ENCODE measurements around the gene GPC3. TPM values are rescaled to one million over a fixed set of nuclear protein-coding genes. Genes with fewer than 3 reads are reported as not detected.
A peak's percentile ranks its signal among the peaks of the same experiment; 100 is the strongest.
"Not testable (repeated sequence)": the region's sequence is repeated elsewhere in the genome, so short reads cannot be mapped to it uniquely, and the experiment has no call there.

The GPC3 gene
- total RNA-seq, 1 donor from 2014 or later: not detected

DNA sequence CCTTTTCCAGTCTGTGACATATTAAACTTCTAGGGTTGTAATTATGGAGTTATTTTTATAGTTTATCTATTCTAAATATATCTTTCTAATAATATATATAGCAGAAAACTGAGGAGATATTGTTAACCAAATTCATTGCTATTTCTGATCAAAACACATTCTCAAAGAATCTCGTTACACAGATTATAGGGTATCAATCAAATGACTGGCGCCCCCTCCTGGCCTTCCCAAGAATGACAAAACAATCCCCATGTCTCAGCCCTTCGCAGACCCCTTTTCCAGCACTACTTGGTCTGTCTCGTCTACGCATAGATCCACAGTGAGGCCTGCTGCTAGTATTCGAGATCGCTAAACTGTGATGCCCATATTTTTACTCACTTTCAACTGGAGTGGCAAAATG, 209.3 kb downstream of the GPC3 start:
- DNase-seq (ENCODE audit: low read depth in 2 of 2): peak in 1 of 2 donors; percentile 1

DNA sequence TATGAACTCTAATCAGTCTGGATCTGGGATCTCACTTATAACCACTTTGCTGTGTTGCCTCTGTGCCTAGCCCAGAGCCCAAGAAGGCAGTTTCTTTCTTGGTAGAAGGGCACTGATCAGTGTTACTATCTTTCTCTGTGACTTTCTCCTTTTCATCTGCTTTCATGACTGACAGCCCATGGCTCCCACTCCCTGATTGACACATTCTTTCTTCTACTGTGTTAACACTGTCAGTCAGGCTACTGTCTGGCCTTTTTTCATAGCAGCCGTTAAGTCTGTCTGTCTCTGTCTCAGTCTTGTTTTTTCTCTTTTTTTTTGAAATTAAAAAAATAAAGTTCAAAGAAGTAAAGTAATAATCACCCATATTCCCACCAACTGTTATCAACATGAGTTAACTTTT, 210.6 kb downstream of the GPC3 start:
- no peak for DNase-seq (ENCODE audit: low read depth in 2 of 2)

DNA sequence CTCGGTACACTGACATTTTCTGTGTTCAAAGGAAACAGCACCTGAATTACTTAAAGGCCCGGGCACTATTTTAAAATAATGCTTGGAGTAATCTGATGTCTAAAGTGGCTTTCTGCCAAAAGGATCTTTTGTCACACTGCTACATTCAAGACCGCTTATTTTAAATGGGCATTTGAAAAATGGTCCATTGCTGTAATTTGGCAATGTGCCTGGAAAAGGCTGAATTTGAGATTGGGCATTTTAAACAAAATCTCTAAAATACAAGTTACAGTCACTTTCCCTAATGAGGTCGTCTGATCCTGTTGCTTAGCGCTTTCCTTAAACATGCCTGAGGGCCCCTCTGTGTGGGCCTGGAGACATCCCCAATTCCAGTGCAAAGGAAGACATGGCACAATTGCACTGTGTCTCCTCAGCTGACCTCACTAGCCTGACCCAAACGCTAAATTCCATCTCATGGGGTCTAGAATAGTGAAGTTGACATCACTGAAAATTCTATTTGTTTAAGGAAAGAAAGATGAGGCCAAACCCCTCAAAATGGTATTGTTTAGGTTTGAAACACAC, 214.2 kb downstream of the GPC3 start:
- no peak for DNase-seq (ENCODE audit: low read depth in 2 of 2)

DNA sequence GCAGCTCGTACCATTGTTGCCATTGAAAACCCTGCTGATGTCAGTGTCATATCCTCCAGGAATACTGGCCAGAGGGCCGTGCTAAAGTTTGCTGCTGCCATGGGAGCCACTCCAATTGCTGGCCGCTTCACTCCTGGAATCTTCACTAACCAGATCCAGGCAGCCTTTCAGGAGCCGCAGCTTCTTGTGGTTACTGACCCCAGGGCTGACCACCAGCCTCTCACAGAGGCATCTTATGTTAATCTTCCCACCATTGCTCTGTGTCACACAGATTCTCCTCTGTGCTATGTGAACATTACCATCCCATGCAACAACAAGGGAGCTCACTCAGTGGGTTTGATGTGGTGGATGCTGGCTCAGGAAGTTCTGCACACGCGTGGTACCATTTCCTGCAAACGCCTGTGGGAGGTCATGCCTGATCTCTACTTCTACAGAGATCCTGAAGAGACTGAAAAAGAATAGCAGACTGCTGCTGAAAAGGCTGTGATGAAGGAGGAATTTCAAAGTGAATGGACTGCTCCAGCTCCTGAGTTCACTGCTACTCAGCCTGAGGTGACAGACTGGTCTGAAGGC, 222.3 kb downstream of the GPC3 start:
- DNase-seq (ENCODE audit: low read depth in 2 of 2): not testable (repeated sequence)

DNA sequence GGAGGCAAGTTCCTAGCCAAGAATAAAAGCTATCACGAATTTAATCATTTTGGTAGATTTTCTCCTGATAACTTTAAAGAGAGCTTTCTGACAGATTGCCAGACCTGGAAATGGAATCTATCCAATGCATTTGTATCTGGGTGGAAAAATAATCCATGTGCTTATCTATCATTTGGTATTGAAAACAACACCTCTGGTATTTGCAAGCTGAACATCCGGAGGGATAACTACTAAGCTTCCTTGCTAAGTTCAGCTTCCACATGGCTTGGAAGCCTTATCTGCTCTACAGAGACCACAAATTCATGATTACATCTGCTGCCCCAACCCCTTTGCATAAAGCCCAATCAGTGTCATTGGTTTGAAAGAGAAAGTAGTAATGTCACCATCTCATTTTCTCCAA, 230.7 kb downstream of the GPC3 start:
- no peak for DNase-seq (ENCODE audit: low read depth in 2 of 2)

DNA sequence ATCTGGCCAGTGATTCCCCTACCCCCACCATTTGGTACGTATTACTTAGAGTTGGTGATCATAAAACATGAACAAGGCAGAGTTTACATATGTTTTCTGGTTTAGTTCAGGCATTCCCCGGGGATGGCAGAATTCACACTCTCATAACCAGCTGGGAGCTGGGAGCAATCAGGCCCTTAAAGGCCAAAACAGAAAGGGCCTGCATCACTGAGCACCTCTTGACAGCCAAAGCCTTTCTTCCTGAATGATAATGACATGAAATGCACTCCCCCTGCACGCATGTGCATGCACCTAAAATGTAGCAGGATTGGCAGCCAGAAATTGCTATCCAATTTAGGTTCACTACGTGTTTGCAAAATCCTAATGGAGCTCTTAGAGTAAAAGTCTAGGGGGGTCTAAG, 235.4 kb downstream of the GPC3 start:
- DNase-seq (ENCODE audit: low read depth in 2 of 2): no peak

DNA sequence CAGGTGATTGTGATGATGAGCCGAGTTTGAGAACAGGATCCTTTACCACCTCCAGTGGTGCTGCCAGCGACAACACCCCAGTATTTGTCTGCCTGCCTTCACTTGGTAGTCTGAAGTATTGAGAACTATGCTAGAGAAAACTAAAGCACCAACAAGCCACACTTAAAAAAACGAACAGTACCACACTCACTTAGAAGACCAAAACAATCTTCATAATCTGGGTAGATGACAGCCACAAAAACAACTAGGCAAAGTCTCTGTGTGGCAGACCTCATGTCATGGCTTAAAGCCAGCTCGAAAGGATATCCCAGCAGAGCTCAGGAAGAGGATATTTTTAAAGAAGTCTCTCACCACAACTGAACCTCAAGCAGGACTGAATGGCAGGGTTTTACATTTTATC, 236.0 kb downstream of the GPC3 start:
- no peak for DNase-seq (ENCODE audit: low read depth in 2 of 2)

DNA sequence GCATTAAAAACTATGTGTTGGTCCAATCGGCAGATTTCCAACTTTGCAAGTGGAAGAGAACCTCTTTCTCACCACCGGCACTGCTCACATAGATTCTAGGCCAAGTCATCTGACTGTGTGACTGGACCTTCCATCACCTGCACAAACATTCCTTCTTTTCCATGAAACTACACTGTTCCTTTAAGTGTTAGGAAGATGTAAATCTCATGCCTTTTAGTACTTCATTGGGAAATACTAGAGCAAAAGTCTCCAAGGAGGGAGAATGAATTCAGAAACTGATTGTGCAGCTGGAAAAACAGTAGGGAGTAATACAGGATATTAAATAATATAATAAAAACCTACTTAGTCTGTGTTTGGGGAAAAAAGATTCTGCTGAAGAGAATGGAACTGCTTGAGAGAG, 238.2 kb downstream of the GPC3 start:
- no peak for DNase-seq (ENCODE audit: low read depth in 2 of 2)

DNA sequence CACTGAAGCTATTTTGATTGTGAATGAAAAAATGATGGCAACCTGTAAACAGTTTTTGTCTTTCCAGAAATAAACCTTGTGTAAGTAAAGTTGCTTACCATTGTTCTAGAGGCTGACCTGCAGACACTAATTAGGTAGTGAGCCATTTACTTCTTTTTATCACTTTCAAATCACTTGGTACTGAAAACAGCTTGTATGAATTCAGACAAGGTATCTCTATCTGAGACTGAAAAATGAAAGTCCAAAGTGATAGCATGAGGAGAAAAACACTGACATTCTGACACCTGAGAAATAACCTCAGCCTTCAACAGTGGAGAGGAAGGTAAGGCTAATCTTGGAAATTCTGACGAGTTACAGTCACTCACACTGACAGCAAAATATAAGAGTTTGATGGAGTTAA, 238.8 kb downstream of the GPC3 start:
- DNase-seq (ENCODE audit: low read depth in 2 of 2): no peak

DNA sequence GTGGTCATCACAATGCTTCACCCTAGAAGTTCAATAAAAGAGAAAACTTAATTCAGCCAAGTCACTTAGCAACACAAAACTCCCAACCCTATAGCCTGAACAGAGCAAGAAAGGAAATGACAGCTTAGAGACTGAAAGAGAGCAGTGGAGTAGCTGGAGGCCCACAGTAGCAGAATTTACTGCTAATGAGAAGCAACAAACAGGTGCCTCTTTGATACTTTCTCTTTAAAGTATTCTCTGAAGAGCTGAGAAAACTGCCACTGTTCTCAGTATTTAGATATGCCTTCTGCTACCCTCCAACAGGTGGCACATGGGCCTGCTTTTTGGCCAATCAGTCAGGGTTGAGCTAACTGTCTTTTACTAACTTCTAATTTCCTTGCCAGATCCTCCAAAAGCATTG, 240.0 kb downstream of the GPC3 start:
- DNase-seq (ENCODE audit: low read depth in 2 of 2): no peak

DNA sequence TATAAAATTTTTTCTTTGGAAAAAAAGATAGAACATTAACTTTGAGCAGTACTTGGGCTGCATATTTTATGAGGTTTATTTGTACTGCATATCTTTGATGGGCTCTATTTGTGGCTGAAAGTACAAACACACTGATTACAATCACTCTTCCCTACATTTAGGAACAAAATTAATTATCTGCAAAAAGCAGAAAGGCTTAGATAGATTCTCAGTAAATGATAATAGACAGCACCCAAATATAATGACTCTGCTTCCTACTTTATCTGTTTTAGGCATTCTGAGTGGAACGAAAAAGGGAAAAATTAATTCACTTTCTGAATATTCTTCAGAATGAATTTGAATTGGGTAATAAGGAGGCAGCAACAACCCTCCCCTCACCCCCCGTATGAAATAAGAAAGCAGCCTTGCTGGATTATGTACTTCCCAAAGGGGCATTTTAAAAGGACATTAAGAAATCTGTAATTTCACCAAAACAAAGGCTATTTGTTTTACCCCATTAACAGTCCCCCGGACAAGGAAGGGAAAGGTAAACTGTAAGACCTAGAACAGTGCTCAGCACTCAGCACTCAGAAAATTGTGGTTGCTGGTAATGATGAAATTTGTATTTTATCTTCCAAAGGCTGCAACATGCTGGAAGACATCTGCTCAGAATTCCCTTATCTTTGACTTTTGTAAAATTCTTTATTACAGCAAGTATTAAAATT, 242.6 kb downstream of the GPC3 start:
- DNase-seq (ENCODE audit: low read depth in 2 of 2): no peak

DNA sequence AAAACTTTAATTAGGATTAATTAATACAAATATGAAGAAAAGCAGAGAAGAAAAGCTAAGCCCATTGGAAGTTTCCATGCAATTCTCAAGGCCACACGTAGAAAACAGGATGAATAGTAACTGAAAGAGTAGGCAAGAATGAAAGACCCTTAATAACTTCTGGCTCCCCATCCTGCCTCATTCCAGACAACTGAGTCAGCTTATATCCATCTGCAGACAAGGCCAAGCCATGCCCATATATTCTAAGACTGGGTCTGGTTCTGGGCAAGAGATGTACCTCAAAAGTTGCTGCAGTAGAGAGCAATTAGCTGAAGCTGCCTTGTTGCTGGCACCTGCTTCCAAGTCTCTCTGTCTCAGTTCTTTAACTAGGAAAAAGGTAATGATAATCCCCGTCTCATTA, 244.1 kb downstream of the GPC3 start:
- DNase-seq (ENCODE audit: low read depth in 2 of 2): no peak

DNA sequence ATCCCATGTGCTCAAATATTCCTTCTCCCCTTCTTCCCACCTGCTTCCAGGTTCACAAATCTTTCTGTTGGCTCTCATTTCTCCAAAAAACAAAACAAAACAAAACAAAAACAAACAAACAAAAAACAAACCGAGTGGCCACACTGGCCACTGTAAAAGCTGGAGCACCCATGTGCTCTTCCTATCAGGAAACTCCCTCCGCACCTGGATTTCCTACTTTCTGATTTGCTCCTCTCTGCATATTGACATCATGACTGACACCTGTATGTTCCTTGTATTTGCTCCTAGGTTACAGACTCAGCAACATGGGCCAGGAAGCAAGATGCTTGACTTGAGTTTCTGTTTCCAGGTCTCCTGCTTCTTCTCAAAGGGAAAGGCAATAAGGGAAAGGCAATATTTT, 258.8 kb downstream of the GPC3 start:
- DNase-seq (ENCODE audit: low read depth in 2 of 2): no peak

DNA sequence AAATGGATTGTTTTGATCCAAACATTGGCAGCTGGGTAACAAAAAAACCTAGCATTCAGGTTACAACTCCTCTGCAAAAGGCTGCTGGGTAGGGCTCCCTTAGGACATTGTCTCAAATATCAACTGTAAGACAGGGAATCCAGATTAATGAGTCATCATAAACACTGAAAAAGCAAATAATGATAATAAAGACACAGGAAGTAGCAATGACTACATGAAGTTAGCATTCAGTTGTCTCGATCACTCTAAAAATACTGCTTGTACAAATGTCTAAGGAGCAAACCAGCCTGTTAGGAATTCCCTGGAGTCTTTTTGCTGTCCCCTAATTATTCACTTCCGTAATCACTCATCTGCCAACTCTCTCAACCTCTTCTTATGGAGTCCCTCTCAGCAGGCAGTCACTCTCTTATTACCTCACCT, 259.2 kb downstream of the GPC3 start:
- peak in 1 of 2 donors; percentile 26 for DNase-seq (ENCODE audit: low read depth in 2 of 2)

DNA sequence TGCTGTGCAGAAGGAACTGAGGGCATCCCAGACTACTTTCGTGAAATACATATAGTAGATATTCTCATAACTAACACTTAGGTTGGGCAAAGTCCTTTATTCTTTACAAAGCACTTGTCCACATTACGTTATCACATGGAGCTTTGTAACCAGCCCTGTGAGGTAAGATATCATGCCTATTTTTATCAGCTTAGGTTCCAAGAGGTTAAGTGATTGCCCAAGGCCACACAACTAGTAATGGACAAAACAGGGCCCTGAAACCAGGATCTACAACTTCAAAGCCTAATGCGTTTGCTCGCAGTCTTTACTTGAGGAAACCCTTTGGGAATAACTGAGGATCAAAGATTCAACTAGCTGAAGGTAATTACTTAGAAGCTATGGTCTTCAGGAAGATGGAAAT, 261.5 kb downstream of the GPC3 start:
- DNase-seq (ENCODE audit: low read depth in 2 of 2): no peak

DNA sequence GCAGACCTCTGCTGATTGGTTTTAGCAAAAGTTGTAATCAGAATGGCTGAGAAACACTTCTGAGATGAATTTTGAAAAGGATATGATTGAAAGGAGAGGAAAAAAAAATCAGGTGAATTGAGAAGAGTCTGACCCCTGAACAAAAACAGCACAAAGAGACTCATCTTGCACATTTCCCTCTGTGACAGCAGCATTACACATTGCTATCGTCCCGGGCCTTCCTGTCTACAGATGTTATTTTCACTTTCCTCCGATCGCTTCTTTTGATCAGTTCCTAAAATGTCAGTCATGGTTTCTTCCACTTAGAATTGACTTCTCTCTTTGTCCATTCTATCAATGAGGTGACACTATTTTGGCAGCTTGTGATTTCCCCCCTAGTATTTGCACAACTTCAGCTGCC, 262.6 kb downstream of the GPC3 start:
- DNase-seq (ENCODE audit: low read depth in 2 of 2): no peak

DNA sequence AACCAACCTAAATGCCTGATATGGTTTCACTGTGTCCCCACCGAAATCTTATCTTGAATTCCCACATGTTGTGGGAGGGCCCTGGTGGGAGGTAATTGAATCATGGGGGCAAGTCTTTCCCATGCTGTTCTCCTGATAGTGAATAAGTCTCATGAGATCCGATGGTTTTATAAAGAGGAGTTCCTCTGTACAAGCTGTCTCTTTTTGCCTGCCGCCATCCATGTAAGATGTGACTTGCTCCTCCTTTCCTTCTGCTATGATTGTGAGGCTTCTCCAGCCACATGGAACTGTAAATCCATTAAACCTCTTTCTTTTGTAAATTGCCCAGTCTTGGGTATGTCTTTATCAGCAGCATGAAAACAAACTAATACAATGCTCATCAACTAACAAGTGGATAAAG, 265.1 kb downstream of the GPC3 start:
- DNase-seq (ENCODE audit: low read depth in 2 of 2): not testable (repeated sequence)

DNA sequence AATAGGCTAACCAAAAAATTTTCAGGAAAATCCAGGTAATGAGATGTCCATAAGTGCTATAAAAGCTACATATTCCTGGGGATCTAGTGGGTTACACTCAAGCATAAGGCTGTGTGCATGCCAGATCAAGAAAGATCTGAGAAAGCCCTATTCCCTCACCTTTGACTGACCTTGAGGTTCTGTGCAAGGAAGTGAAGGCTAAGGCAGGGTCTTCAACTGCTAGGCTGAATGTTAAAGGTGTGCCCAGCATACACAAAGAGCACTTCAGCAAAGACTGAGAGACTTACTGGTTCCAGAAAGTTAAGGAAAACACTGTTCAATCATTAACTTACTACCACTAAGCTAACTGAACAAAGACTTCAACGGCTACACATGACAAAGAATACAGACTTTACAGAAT, 269.7 kb downstream of the GPC3 start:
- no peak for DNase-seq (ENCODE audit: low read depth in 2 of 2)

DNA sequence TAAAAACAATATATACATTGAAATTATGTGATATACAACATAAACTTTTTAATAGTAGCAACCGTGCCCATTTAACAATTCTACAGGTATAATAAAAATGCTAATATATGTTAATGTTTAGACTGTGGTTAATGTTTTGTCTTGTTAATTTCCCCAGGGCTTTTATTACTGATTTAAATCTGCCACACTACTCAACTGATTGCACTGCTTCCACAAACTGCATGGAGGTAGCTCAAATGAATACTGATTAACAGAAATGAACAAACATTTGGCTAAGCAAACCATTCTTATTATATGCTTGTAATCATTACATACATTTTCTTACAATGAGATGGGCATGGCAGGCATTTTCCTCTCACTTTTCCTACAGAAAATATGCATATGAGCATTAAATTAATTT, 275.9 kb downstream of the GPC3 start:
- DNase-seq (ENCODE audit: low read depth in 2 of 2): no peak

DNA sequence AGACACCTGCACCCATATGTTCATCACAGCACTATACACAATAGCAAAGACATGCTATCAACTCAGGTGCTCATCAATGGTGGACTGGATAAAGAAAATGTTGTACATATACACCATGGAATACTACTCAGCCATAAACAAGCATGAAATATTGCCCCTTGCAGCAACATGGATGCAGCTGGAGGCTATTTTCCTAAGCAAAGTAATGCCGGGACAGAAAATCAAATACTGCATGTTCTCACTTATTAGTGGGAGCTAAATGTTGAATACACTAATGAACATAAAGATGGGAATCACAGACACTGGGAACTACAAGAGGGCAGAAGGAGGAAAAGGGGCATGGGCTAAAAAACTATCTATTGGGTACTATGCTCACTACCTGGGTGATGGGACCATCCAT, 278.5 kb downstream of the GPC3 start:
- no peak for DNase-seq (ENCODE audit: low read depth in 2 of 2)

DNA sequence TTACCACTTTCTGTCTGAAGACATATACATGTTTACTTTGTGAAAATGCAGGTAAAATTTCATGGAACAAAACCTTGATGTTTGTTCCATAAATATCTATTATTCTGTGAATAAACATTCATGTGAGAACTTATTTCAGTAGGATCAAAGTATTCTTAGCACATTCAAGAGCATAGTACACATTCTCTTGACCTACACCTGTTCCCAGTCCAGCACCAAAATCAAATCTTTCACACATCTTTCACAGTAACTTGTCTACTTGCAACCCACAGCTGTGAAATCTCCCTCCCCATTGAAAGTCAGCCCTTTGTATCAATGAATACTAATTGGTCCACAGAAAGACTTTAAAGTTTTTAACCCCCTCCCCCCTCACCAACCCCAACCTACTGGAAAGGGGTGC, 283.2 kb downstream of the GPC3 start:
- DNase-seq (ENCODE audit: low read depth in 2 of 2): no peak

DNA sequence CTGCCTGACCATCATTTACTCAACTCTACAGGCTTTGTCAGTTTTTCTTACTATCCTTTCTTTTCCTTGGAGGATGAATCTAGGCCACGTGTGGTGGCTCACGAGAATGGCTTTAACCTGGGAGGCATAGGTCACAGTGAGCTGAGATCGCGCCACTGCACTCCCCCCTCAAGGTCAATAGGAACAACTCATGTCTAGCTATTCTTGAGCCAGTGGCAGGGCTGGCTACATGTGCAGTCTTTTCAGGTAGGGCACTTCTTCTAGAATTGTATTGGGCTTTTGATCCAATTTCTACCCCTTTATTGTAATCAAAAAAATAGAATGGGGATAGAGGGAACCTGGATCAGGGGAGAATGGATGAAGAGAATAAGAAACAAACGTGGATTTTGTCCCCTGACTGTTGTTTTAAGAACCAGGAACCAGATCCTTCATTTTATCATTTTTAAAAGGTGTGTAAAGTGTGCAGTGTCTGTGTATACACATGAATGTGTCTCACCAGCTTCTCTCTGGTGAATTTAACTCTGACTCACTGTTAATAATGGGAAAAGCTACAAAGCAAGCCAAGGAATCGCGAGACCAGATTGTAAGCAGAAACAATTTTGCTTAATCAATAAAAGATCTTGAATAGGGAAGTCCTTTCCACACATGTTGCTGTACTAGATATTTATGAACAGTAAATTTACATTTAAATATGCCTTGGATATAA, 286.2 kb downstream of the GPC3 start:
- no peak for DNase-seq (ENCODE audit: low read depth in 2 of 2)

DNA sequence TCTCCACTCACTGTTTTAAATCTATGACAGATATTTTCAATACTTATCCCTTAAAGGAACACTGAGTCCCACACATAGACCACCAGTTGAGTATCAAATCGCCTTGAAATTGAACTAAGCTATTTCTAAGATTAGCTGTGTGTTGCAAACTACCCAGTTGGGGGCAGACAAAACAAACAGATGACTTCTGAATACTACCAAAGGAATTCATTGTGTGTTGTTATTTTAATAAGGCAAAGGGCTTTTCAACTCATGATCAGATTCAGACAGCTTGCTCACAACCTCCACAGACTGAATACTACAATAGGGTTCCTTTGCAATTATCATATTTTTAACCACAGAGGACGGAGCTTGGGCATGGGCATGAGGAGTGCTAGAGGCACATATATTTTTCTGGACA, 287.1 kb downstream of the GPC3 start:
- no peak for DNase-seq (ENCODE audit: low read depth in 2 of 2)
